NT2/D1 (cell line): ENCODE data around the gene SRSF12.

Experiments
- SUZ12 ChIP-seq: IDR thresholded peaks from 2 replicates; pipeline ENCODE4 v1.6.1; 2011; ENCODE audit not compliant: insufficient read length, insufficient read depth; ENCODE audit errors: extremely low read depth
- YY1 ChIP-seq: IDR thresholded peaks from 2 replicates; pipeline ENCODE4 v1.6.1; 2011; ENCODE audit not compliant: insufficient read length, insufficient read depth

DNA sequence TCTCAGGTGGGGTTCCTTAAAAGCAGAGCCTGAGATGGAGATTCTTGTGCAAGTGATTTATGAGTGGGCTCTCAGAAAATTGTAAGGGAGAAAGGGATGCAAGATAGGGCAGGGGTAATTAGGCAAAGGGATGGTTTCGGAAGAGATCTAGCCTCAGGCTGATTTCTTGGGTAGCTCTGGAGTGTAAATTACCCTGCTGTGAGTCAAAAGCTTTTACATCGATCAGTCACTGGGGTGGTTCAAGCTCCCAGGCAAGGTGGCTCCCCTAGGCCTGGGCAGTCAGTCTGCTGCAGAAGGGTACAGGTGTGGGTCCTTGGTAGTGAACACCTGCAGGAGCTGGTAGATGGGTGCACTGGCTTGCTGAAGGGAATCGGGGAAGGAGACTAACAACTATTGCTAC is 16.9 kb upstream of the SRSF12 start:
- no peak for TF ChIP-seq YY1
- TF ChIP-seq SUZ12: no peak
